HG03108 (cell line): ENCODE results near the gene DENND5A.
A peak's percentile ranks its signal among the peaks of the same experiment; 100 is the strongest.

Source experiments
- ATAC-seq: cut with Tn5 transposase; IDR thresholded peaks from one replicate; pipeline ENCODE4 v1.9.1; 2021; ENCODE audit warnings: moderate library complexity; ENCODE audit not compliant: unreplicated experiment

The DENND5A gene

DNA sequence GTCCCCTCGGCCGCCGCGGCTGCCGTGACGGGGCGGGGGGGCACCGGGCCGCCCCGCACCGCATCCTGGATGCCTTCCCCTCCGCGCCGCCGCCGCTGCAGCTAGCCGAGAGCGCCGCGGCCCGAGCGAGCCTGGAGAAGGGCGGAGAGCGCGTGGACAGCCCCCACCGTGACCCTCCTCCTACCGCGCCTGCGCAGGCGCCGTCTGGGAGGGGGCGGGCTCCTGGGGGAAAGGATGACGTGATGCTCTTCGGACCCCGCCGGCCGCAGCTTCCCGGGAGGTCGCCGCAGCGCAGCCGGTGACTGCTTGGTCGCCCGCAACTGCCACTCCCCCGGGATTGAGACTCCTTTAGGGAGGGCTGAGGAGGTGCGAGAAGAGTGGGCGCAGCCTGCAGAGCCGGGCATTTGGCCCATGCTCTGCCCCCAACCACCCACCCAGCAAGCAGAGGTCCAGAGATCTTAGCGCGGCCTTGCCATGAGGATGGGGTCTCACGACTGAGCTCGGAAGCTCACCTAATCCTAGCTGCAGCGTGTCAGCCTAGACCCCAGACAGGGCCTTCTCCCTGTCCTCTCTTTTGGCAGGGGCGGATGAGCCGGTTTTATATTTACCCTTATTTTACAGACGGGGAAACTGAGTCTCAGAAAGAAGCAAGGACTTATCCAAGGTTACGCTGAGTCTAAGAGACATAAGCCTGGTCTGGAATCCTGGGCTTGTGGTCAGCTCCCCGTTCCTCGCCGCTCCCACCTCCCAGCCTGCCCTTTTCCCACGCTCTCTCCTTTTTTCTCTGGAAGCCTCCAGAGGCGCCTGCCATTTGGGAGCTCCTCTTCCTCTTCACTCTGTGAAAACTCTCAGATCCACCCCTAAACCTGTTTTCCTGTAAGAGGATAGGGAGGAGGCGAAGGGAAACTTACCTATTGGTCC lies at the start of gene DENND5A:
Gene DENND5A (minus strand): TSS at position 140 of the 921 bp plus-strand sequence. CDS start 281 bp downstream, outside the sequence.
- ATAC-seq = peak; percentile 46

DNA sequence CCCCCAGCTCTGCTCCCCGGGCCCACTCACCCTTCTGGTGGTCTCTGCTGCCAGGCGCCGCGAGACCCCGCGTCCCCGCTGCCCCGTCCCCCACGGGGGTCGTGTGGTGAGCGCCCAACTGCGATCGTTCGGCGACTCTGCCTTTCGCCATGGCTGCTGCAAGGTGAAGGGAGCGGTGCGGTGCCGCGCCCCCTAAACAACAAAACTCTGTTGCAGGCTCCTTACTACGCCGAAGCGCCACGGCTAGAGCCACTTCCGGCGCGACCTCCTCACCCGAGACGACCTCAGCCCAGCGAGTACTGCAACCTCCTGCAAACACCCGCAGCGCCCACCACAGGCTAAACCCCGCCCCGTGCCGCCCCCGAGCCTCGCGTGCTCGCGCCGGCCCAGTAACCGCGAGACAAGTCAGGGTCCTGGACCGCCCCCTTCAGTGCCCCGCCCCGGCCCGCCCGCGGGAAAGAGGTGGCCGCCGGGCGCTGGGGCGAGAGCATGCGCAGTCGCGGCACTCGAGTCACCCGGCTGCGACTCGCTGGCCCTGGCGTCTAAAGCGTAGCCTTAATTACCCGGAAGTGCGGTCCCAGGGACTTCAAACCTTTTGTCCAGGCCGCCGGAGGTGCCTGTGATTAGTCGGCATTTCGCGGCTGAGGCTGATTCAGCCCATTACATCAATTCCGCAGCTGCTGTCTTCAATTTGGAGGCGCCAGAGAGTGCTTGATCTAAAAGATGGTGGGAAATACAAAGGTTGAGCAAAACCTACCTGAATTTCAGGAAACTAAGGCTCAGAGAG lies 49.3 kb upstream of the DENND5A start, which contains the start of gene TMEM41B:
Gene TMEM41B (minus strand): TSS at position 303 of the 787 bp plus-strand sequence. CDS start 152 bp downstream, at position 151.
- ATAC-seq = peak; percentile 98

DNA sequence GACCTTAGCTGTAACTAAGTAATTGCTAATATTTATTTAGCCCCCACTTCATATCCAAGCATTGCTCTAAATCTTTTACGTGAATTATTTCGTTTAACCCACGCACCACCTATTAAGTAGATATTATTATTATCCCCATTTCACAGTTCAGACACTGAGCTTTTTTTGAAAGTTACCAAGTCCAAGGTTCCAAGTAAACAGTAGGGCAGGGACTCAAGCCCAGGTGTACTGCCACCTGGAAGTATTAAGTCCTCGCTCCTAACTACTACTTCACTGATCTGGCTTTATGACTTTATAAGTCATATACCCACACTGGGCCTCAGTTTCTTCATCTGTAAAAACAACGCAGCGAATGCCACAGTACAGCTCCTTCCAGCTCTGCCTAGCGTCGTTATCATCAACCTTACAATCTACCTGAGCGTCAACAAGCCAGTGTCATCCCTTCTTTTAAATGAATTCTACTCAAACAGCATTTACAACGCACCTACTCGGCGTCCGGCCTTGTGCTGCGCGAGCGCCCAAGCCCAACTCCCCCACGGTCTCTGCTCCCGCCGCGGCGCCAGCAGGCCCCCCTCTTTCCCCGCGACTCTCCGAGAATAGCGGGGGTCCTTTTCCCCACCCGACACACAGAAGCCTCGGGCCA lies 48.6 kb upstream of the DENND5A start:
- ATAC-seq = no peak

GRCh38 chr11:9310485-9311090 lies 45.4 kb upstream of the DENND5A start:
- no peak for ATAC-seq

DNA sequence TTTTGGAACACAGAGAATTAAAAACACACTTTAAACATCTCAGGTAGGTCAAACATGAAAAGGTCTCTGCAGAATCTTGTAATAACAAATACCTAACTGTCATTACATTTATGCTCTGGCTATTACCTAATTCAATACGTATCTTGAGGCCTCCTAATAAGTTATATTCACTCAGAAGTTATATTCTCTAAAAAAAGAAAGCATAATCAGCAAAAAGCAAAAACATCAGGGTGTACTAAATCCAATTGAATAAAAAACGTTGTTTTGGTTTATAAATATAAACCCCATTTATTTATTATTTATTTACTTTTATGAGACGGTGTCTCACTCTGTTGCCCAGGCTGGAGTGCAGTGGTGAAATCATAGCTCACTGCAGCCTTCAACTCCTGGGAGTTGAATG lies 39.0 kb upstream of the DENND5A start:
- ATAC-seq = no peak

GRCh38 chr11:9302448-9302847 lies 37.3 kb upstream of the DENND5A start:
- no peak for ATAC-seq

DNA sequence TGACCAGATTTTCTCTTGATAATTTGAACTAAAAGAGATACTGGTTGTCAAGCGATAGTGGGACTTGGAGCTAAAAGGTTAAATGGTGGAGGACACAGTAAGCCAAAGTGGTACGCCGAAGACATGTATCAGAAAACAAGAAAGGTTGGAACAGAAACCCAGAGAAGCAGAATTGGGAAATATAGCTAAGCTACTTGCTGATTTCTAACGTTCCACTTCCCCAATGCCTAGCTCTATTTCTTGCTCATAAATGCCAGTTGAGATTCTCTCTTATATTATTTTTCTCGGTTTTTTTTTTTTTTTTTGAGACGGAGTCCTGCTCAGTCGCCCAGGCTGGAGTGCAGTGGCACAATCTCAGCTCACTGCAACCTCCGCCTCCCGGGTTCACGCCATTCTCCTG lies 36.6 kb upstream of the DENND5A start:
- ATAC-seq = no peak

GRCh38 chr11:9293646-9294045 lies 28.5 kb upstream of the DENND5A start:
- no peak for ATAC-seq

DNA sequence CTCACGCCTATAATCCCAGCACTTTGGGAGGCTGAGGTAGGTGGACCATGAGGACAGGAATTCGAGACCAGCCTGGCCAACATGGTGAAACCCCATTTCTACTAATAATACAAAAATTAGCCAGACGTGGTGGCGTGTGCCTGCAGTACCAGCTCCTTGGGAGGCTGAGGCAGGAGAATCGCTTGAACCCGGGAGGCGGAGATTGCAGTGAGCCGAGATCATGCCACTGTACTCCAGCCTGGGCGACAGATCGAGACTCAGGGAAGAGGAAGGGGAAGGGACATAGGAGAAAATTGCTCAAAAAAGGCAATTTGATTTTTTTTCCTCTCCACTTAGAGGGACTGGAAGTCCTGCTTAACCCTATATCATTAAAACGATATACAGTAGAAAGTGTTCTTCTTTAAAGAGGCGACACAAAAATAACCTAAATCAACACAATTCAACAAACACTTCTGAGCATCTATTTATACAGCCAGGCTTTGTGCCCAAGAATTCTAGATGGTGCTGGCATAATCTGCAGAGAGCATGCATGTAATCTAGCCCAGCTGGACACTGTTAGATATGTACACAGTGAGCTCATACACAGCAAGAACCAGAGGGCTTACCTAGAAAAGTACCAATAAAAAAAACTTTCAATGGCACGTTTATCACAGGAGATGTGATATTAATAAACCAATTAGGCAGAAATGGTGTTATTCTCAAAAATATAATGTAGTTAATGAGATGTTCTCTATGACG lies 20.9 kb upstream of the DENND5A start:
- no peak for ATAC-seq

GRCh38 chr11:9280655-9281301 lies 15.6 kb upstream of the DENND5A start:
- peak; percentile 85 for ATAC-seq

DNA sequence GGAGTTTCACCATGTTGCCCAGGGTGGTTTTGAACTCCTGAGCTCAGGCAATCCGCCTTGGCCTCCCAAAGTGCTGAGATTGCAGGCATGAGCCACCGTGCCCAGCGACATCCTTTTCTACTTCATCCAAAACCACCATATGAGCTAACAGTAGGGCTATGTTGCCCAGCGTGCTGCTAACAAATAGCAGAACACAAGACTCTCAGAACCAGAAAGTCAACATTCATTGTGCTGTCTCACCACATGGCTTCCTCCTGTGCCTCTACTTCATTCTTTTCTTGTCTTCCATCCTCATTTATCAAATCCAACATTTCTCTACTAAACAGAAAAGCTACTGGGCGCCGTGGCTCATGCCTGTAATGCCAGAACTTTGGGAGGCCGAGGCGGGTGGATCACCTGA lies 12.0 kb upstream of the DENND5A start:
- no peak for ATAC-seq

- ATAC-seq = no peak
Observed at GRCh38 chr11:9276571-9276970, 11.4 kb upstream of the DENND5A start.

DNA sequence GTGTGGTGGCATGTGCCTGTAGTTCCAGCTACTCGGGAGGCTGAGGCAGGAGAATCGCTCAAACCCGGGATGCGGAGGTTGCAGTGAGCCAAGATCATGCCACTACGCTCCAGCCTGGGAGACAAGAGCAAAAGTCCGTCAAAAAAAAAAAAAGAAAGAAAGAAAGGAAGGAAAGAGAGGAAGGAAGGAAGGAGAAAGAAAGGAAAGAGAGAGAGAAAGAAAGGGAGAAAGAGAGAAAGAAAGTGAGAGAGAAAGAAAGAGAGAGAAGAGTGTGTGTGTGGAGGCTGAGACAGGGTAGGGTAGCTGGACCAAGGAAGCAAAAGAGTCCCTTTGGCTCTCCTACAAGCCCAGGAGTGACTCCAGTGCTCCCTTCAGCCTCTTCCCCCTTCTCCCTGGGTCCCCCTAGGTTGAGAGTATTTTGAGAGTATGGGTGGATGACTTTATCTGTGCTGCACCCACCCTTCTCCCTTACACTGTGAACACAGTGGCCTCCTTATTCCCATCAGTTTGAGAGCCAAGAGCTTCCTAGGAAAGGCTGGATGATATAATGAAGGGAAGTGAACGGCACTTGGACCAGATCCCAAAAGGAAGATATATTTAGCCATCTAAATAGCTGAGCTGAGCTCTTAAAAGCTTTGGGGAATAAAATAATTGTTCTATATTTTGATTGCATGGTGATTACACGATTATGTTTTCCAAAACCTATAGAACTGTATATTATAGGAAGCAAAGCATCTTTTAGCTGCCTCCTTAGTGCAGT lies 9.5 kb upstream of the DENND5A start:
- ATAC-seq = no peak

GRCh38 chr11:9273376-9274336 lies 8.5 kb upstream of the DENND5A start:
- no peak for ATAC-seq

GRCh38 chr11:9269492-9270013 lies 4.4 kb upstream of the DENND5A start:
- no peak for ATAC-seq

GRCh38 chr11:9267680-9268079 lies 2.5 kb upstream of the DENND5A start:
- ATAC-seq = no peak

DNA sequence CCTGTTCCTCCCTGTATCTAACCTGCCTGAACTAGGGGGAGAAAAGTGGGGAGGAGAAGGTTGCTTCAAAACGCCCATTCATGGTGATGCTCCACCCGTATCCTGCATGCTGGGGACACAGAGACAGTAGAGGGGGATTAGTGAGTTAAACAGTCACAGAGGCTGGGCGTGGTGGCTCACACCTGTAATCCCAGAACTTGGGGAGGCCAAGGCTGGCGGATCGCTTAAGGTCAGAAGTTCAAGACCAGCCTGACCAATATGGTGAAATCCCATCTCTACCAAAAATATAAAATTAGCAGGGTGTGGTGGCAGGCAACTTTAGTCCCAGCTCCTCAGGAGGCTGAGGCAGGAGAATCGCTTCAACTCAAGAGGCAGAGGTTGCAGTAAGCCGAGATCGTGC lies 1.8 kb upstream of the DENND5A start:
- ATAC-seq = no peak
